Endothelial cell of umbilical vein (primary cell): ENCODE results near the gene CCNK. TPM values are rescaled to one million over a fixed set of nuclear protein-coding genes. Genes with fewer than 3 reads are reported as not detected.

ENCODE experiments used
- BruUV-seq: library from RNA; stranded (reverse); fragments of 400-500 nt; replicated peaks from 2 replicates; lab custom pipeline; 2021; lab: Mats Ljungman, UMichigan
- CTCF ChIA-PET: fragments of 300-600, 350-600 bp; sonication (Branson Sonifier 250); formaldehyde crosslinking; loops from one replicate; lab custom pipeline; 2021; ENCODE audit warnings: antibody characterized with exemption, inconsistent platforms; lab: Charles Lee
- POLR2A ChIA-PET: fragments of 300-600, 350-600 bp; sonication (Branson Sonifier 250); formaldehyde crosslinking; loops from one replicate; lab custom pipeline; 2021; ENCODE audit warnings: antibody characterized with exemption, inconsistent platforms; lab: Charles Lee
- DNase-seq: peaks from one replicate; pipeline ENCODE4 v3.0.0-alpha.2; 2011; ENCODE audit warnings: low read depth, low spot score
- FAIRE-seq: peaks from 2 replicates; lab custom pipeline; 2011; peaks lifted over from hg19 to GRCh38; lab: Jason Lieb, UNC
- H2AFZ ChIP-seq: 2 replicates; pipeline ENCODE4 v1.6.0; 2012; ENCODE audit warnings: low read depth, low read length, control low read depth, inconsistent platforms
- H3K27ac ChIP-seq: 2 replicates; pipeline ENCODE4 v1.5.1; 2011; ENCODE audit warnings: low read depth, mild to moderate bottlenecking, control low read depth, low read length, moderate library complexity; ENCODE audit not compliant: insufficient read depth
- H3K27me3 ChIP-seq, 2 experiments: 2 replicates each; pipeline versions ENCODE4 v1.6.0 to v1.6.1; 2011; ENCODE audit warnings: low read length in 2 of 2, mixed read lengths in 1 of 2; ENCODE audit not compliant: control insufficient read depth in 2 of 2, insufficient read depth in 2 of 2
- H3K36me3 ChIP-seq, 2 experiments: 2 replicates in 1 of 2; 3 replicates in 1 of 2; pipeline ENCODE4 v1.5.1; 2011; ENCODE audit warnings: low read length in 2 of 2, mild to moderate bottlenecking in 1 of 2, moderate library complexity in 1 of 2; ENCODE audit not compliant: control insufficient read depth in 2 of 2, insufficient read depth in 2 of 2; ENCODE audit errors: extremely low read depth in 1 of 2
- H3K4me1 ChIP-seq: 3 replicates; pipeline ENCODE4 v1.5.1; 2011; ENCODE audit warnings: mild to moderate bottlenecking, low read length; ENCODE audit not compliant: control insufficient read depth, insufficient read depth; ENCODE audit errors: extremely low read depth
- H3K4me2 ChIP-seq: 2 replicates; pipeline ENCODE4 v1.6.1; 2011; ENCODE audit warnings: low read length, control low read depth, mixed read lengths; ENCODE audit not compliant: insufficient read depth
- H3K4me3 ChIP-seq, 3 experiments: fragments of 200-600 bp in 1 of 3; sonication (generic), shearing (Covaris generic) in 1 of 3; replicated peaks in 1 of 3; 2 replicates each; pipeline ENCODE4 v1.5.1; 2011 to 2016; ENCODE audit warnings: control low read depth in 3 of 3, low read length in 3 of 3, mild to moderate bottlenecking in 2 of 3, inconsistent platforms in 1 of 3, low read depth in 1 of 3, moderate library complexity in 1 of 3; ENCODE audit not compliant: insufficient read depth in 1 of 3
- H3K79me2 ChIP-seq: 2 replicates; pipeline ENCODE4 v1.6.0; 2012; ENCODE audit warnings: low read length, inconsistent platforms; ENCODE audit not compliant: control insufficient read depth, insufficient read depth
- H3K9ac ChIP-seq: replicated peaks from 2 replicates; pipeline ENCODE3; 2011; ENCODE audit warnings: low read length, control low read depth; ENCODE audit not compliant: insufficient read depth; ENCODE audit errors: extremely low read depth
- H3K9me1 ChIP-seq: replicated peaks from 3 replicates; pipeline ENCODE4 v1.6.0; 2011; ENCODE audit warnings: mild to moderate bottlenecking, low read length; ENCODE audit not compliant: control insufficient read depth, insufficient read depth; ENCODE audit errors: extremely low read depth
- H3K9me3 ChIP-seq: replicated peaks from 2 replicates; pipeline ENCODE4 v1.5.1; 2012; ENCODE audit warnings: low read length, inconsistent platforms; ENCODE audit not compliant: control insufficient read depth, insufficient read depth
- H4K20me1 ChIP-seq: replicated peaks from 2 replicates; pipeline ENCODE3; 2011; ENCODE audit warnings: mild to moderate bottlenecking, low read length; ENCODE audit not compliant: control insufficient read depth, insufficient read depth; ENCODE audit errors: extremely low read depth
- CTCF ChIP-seq, 2 donors: IDR thresholded peaks; 1 replicate in 1 of 2; 2 replicates in 1 of 2; pipeline ENCODE4 v1.5.1; 2011; ENCODE audit warnings: low read length in 2 of 2, mild to moderate bottlenecking in 2 of 2, moderate library complexity in 2 of 2, control low read depth in 1 of 2, inconsistent platforms in 1 of 2, low read depth in 1 of 2; ENCODE audit not compliant: insufficient read depth in 1 of 2; ENCODE audit errors: extremely low read depth in 1 of 2
- EZH2 ChIP-seq: IDR thresholded peaks from 2 replicates; pipeline ENCODE4 v1.6.1; 2012; ENCODE audit warnings: borderline replicate concordance, low read depth, mild to moderate bottlenecking, moderate library complexity, low read length, inconsistent platforms; ENCODE audit not compliant: severe bottlenecking
- FOS ChIP-seq: IDR thresholded peaks from 2 replicates; pipeline ENCODE4 v1.6.1; 2011; ENCODE audit warnings: mild to moderate bottlenecking, low read length, moderate library complexity, borderline replicate concordance; ENCODE audit not compliant: insufficient read depth
- GATA2 ChIP-seq: IDR thresholded peaks from 2 replicates; pipeline ENCODE4 v1.7.0; 2011; ENCODE audit warnings: low read depth, mild to moderate bottlenecking, moderate library complexity, mixed read lengths, low read length; ENCODE audit not compliant: insufficient read length, insufficient read depth
- JUN ChIP-seq: IDR thresholded peaks from 2 replicates; pipeline ENCODE4 v1.6.1; 2011; ENCODE audit warnings: borderline replicate concordance, low read depth; ENCODE audit not compliant: insufficient read length, insufficient read depth
- MAX ChIP-seq: IDR thresholded peaks from 2 replicates; pipeline ENCODE4 v1.6.1; 2011; ENCODE audit not compliant: insufficient read depth, insufficient read length
- MYC ChIP-seq: IDR thresholded peaks from one replicate; pipeline ENCODE4 v1.6.1; 2011; ENCODE audit warnings: mild to moderate bottlenecking, low read depth, low read length
- POLR2A ChIP-seq: IDR thresholded peaks from 2 replicates; pipeline ENCODE4 v1.6.1; 2012; ENCODE audit warnings: low read depth, mild to moderate bottlenecking, control low read depth, low read length
- POLR2AphosphoS5 ChIP-seq: IDR thresholded peaks from 2 replicates; pipeline ENCODE4 v1.6.1; 2012; ENCODE audit warnings: low read depth, mild to moderate bottlenecking, control low read depth, low read length, moderate library complexity; ENCODE audit not compliant: insufficient read depth
- dilution Hi-C: fragments of 300-500 bp; cut with MboI; formaldehyde crosslinking; loops from one replicate; pipeline ENCODE4 v1.15.0; 2019; ENCODE audit warnings: low sequenced_read_pairs; ENCODE audit not compliant: extremely low pct_ligation_motif_present
- intact Hi-C: fragments of 100-400 bp; cut with micrococcal nuclease; formaldehyde crosslinking; loops from one replicate; pipeline ENCODE4 v1.10.0; 2022
- polyA plus RNA-seq, 4 experiments: library from polyadenylated mRNA; depleted of rRNA in 3 of 4; stranded (reverse) in 3 of 4; unstranded in 1 of 4; fragments of >200 nt; gene quantifications; 2 replicates each; pipeline versions ENCODE4 v1.2.1 to v1.2.3, GENCODE V29; 2011 to 2012; ENCODE audit warnings: missing spikeins in 1 of 4
- total RNA-seq: library from RNA; stranded (reverse); gene quantifications from 2 replicates; pipeline ENCODE4 v1.2.3, GENCODE V29; 2021

Gene CCNK
- total and polyA plus RNA-seq, 2 donors (not counting 3 experiments of a cell fraction or from before 2014, with no cell fraction given), result 11.9 to 59.3 TPM

- no TSS peak for BruUV-seq
- Histone ChIP-seq H3K4me3 (no peak overlapping the region), H3K4me1 (no peaks in the 10 kb centered on the region), H3K27me3 (no peaks in the 10 kb centered on the region), H3K9me1 (no peaks in the 10 kb centered on the region), H4K20me1 (no peaks in the 10 kb centered on the region), H3K79me2 (peaks cover 7% of the 10 kb centered on the region), H3K27ac (no peak overlapping the region), H3K4me2 (no peak overlapping the region), H3K9me3 (no peaks in the 10 kb centered on the region), H3K36me3 (peaks cover 13 to 15% of the 10 kb centered on the region in 2 experiments), H3K9ac (no peak overlapping the region), H2AFZ (no peak overlapping the region)
- intact Hi-C loops (no loop called here), dilution Hi-C loops (no loop called here)
- DNase-seq, result no peak
- TF ChIP-seq EZH2, result no peak
- TF ChIP-seq CTCF (IDR thresholded peaks at IDR 0.05; ENCODE audit: extremely low read depth in 1 of 2, insufficient read depth in 1 of 2, low read depth in 1 of 2, low read length in 2 of 2), result no peak
- no peak for TF ChIP-seq MAX
- FAIRE-seq, result no peak
- ChIA-PET CTCF (interaction anchor here (0.9 to 1.1 kb wide), 2 partner anchors 11 to 70 kb away, joined by 3 read pairs; no protein-coding TSS in a partner anchor), POLR2A (no interaction called here)
Observed at GRCh38 chr14:99461411-99462085, 19.7 kb upstream of the CCNK start.

- POLR2A ChIA-PET, result no interaction called here
- CTCF ChIA-PET, result interaction anchor here (1.1 kb wide), 1 partner anchor 71 kb away, joined by 3 read pairs; no protein-coding TSS in a partner anchor
- H3K79me2 ChIP-seq, result peaks cover 13% of the 10 kb centered on the region
- no peak for FAIRE-seq
- H3K9me1 ChIP-seq, result no peaks in the 10 kb centered on the region
- no peak overlapping the region for H3K4me2 ChIP-seq
- no peaks in the 10 kb centered on the region for H4K20me1 ChIP-seq
- no peaks in the 10 kb centered on the region for H3K4me1 ChIP-seq
- TF ChIP-seq CTCF (IDR thresholded peaks at IDR 0.05; ENCODE audit: extremely low read depth in 1 of 2, insufficient read depth in 1 of 2, low read depth in 1 of 2, low read length in 2 of 2), result no peak
- no peak for TF ChIP-seq FOS
- TF ChIP-seq GATA2, result no peak
- TF ChIP-seq MAX, result no peak
- no peak for TF ChIP-seq EZH2
- no peak for TF ChIP-seq MYC
- no peak for TF ChIP-seq POLR2A
- TF ChIP-seq JUN, result no peak
- TF ChIP-seq POLR2AphosphoS5, result no peak
- dilution Hi-C loops, result no loop called here
- no peaks in the 10 kb centered on the region for H3K9me3 ChIP-seq
- no TSS peak for BruUV-seq
- intact Hi-C loops, result no loop called here
- H3K36me3 ChIP-seq, result peaks cover 11 to 13% of the 10 kb centered on the region in 2 experiments
- H3K4me3 ChIP-seq, result no peak overlapping the region
- H3K27ac ChIP-seq, result no peak overlapping the region
- H2AFZ ChIP-seq, result no peak overlapping the region
- no peak overlapping the region for H3K9ac ChIP-seq
- H3K27me3 ChIP-seq, result no peaks in the 10 kb centered on the region
- DNase-seq, result no peak
Observed at GRCh38 chr14:99462210-99462609, 19.0 kb upstream of the CCNK start.
